A204.1 (cell line): ENCODE measurements around the gene AKR1C1.
"Not testable (repeated sequence)": the region's sequence is repeated elsewhere in the genome, so short reads cannot be mapped to it uniquely, and the experiment has no call there.

Experiments used
- FAIRE-seq: peaks from 2 replicates; lab custom pipeline; 2012; peaks lifted over from hg19 to GRCh38; lab: Jason Lieb, UNC

AKR1C1 gene

GRCh38 chr10:4962876-4963814 is at the start of gene AKR1C1:
Gene AKR1C1, plus strand, starts transcription at chr10:4963415. Its CDS starts 30 bp downstream, at chr10:4963445.
- not testable (repeated sequence) for FAIRE-seq

- FAIRE-seq = no peak
Observed at GRCh38 chr10:4914213-4914850, 48.9 kb upstream of the AKR1C1 start.

GRCh38 chr10:4916086-4916716 is 47.0 kb upstream of the AKR1C1 start:
- no peak for FAIRE-seq

- FAIRE-seq = no peak
Observed at GRCh38 chr10:4918236-4918635, 45.0 kb upstream of the AKR1C1 start.

GRCh38 chr10:4924482-4924881 is 38.7 kb upstream of the AKR1C1 start:
- not testable (repeated sequence) for FAIRE-seq

- FAIRE-seq = no peak
Observed at GRCh38 chr10:4926400-4926799, 36.8 kb upstream of the AKR1C1 start.

- FAIRE-seq = no peak
Observed at GRCh38 chr10:4931587-4931986, 31.6 kb upstream of the AKR1C1 start.

GRCh38 chr10:4934391-4934987 is 28.7 kb upstream of the AKR1C1 start:
- no peak for FAIRE-seq

- no peak for FAIRE-seq
Observed at GRCh38 chr10:4937346-4937745, 25.9 kb upstream of the AKR1C1 start.

- FAIRE-seq = no peak
Observed at GRCh38 chr10:4939224-4940072, 23.8 kb upstream of the AKR1C1 start.

- FAIRE-seq = not testable (repeated sequence)
Observed at GRCh38 chr10:4940073-4940428, 23.2 kb upstream of the AKR1C1 start.

GRCh38 chr10:4940909-4941308 is 22.3 kb upstream of the AKR1C1 start:
- FAIRE-seq = not testable (repeated sequence)

GRCh38 chr10:4941540-4942330 is 21.5 kb upstream of the AKR1C1 start:
- FAIRE-seq = no peak

- not testable (repeated sequence) for FAIRE-seq
Observed at GRCh38 chr10:4942931-4943330, 20.3 kb upstream of the AKR1C1 start.

GRCh38 chr10:4943416-4943815 is 19.8 kb upstream of the AKR1C1 start:
- not testable (repeated sequence) for FAIRE-seq

GRCh38 chr10:4943821-4944220 is 19.4 kb upstream of the AKR1C1 start:
- FAIRE-seq = no peak

GRCh38 chr10:4944841-4945240 is 18.4 kb upstream of the AKR1C1 start:
- FAIRE-seq = no peak

- no peak for FAIRE-seq
Observed at GRCh38 chr10:4945766-4946717, 17.2 kb upstream of the AKR1C1 start.

- FAIRE-seq = no peak
Observed at GRCh38 chr10:4947039-4947634, 16.1 kb upstream of the AKR1C1 start.
